Measurements from ENCODE around the gene B3GNT3. TPM values are rescaled to one million over a fixed set of nuclear protein-coding genes. Genes with fewer than 3 reads are reported as not detected.

Gene B3GNT3
- total and polyA plus RNA-seq, 9 of the 15 experiments (the other 6 are each of a cell fraction or from before 2014, with no cell fraction given): 0.06 to 0.11 (median 0.07) TPM; not detected in 6

DNA sequence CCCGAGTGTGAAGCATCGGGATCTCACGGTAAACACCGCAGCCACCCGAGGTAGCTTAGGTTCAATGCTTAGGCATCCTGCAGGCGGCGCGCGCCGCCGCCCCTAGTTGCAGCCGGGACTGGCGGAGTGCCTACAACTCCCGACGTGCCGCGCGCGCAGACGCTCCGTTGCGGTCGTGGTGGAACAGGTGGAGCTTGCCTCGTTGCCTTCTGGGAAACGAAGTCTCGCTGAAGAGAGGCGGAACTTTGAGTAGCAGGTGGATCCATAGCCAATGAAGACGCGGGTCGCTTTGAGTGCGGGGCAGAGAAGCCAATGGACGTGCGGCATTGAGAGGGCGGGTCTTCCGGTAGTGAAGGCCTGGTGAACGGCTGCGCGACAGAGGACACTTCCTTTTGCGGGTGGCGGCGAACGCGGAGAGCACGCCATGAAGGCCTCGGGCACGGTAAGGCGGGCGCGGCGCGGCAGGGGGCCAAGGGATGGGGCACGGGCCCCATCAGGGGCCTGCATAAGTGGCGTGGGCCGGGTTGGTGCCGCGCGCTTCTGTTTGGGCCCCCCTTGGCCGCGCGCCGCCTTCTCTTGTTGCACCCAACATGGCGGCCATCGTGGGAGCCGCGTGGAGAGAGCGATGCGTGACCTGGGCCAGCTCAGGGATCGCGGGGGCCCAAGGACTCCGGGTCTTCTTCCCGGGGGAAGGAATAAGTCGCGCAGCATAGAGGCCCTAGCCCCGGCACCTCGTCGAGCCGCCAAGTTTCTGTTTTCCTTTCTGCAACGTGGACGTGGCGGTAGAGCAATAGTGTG is 64.8 kb downstream of the B3GNT3 start, which contains the start of gene RPL18A (continued):
- TF ChIP-seq, protein P1, sequence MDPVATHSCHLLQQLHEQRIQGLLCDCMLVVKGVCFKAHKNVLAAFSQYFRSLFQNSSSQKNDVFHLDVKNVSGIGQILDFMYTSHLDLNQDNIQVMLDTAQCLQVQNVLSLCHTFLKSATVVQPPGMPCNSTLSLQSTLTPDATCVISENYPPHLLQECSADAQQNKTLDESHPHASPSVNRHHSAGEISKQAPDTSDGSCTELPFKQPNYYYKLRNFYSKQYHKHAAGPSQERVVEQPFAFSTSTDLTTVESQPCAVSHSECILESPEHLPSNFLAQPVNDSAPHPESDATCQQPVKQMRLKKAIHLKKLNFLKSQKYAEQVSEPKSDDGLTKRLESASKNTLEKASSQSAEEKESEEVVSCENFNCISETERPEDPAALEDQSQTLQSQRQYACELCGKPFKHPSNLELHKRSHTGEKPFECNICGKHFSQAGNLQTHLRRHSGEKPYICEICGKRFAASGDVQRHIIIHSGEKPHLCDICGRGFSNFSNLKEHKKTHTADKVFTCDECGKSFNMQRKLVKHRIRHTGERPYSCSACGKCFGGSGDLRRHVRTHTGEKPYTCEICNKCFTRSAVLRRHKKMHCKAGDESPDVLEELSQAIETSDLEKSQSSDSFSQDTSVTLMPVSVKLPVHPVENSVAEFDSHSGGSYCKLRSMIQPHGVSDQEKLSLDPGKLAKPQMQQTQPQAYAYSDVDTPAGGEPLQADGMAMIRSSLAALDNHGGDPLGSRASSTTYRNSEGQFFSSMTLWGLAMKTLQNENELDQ (CRISPR knock-in tag; IDR thresholded peaks at IDR 0.05; ENCODE audit: borderline replicate concordance): no peak
- TF ChIP-seq CHCHD3 (CRISPR knock-in tag; IDR thresholded peaks at IDR 0.05) (0 out of 2 replicates have a peak, but pooled peaks have one; percentile 8), SMARCB1 (IDR thresholded peaks at IDR 0.05; ENCODE audit: insufficient read length, low read depth) (no peak), KHSRP (IDR thresholded peaks at IDR 0.05) (no peak), ZNF347 (CRISPR knock-in tag; IDR thresholded peaks at IDR 0.05; ENCODE audit: low read depth) (no peak), FOXM1 (IDR thresholded peaks at IDR 0.05; ENCODE audit: low read depth) (no peak), FOXM1 (CRISPR knock-in tag; IDR thresholded peaks at IDR 0.05; ENCODE audit: low read depth) (peak; percentile 61; the same call in 1 of the 2 replicates), U2AF2 (optimal IDR thresholded peaks at IDR 0.05; ENCODE audit: low read depth, low read length) (no peak), KDM2B (CRISPR knock-in tag; IDR thresholded peaks at IDR 0.05) (no peak), ZNF384 (IDR thresholded peaks at IDR 0.05; ENCODE audit: low read depth, low read length) (peak; percentile 47; the same call in 1 of the 2 replicates), SRSF9 (IDR thresholded peaks at IDR 0.05; ENCODE audit: borderline replicate concordance, low read depth, low read length) (no peak), FOXP1 (CRISPR knock-in tag; IDR thresholded peaks at IDR 0.05) (peak; percentile 52; the same call in 1 of the 2 replicates), SMAD2 (IDR thresholded peaks at IDR 0.05; ENCODE audit: low read depth, low read length) (no peak), ZNF436 (CRISPR knock-in tag; IDR thresholded peaks at IDR 0.05) (no peak)
- TF ChIP-seq, protein P2, sequence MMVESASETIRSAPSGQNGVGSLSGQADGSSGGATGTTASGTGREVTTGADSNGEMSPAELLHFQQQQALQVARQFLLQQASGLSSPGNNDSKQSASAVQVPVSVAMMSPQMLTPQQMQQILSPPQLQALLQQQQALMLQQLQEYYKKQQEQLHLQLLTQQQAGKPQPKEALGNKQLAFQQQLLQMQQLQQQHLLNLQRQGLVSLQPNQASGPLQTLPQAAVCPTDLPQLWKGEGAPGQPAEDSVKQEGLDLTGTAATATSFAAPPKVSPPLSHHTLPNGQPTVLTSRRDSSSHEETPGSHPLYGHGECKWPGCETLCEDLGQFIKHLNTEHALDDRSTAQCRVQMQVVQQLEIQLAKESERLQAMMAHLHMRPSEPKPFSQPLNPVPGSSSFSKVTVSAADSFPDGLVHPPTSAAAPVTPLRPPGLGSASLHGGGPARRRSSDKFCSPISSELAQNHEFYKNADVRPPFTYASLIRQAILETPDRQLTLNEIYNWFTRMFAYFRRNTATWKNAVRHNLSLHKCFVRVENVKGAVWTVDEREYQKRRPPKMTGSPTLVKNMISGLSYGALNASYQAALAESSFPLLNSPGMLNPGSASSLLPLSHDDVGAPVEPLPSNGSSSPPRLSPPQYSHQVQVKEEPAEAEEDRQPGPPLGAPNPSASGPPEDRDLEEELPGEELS (CRISPR knock-in tag; IDR thresholded peaks at IDR 0.05; ENCODE audit: borderline replicate concordance): peak; percentile 42; the same call in 1 of the 2 replicates
- TF ChIP-seq, protein P3, sequence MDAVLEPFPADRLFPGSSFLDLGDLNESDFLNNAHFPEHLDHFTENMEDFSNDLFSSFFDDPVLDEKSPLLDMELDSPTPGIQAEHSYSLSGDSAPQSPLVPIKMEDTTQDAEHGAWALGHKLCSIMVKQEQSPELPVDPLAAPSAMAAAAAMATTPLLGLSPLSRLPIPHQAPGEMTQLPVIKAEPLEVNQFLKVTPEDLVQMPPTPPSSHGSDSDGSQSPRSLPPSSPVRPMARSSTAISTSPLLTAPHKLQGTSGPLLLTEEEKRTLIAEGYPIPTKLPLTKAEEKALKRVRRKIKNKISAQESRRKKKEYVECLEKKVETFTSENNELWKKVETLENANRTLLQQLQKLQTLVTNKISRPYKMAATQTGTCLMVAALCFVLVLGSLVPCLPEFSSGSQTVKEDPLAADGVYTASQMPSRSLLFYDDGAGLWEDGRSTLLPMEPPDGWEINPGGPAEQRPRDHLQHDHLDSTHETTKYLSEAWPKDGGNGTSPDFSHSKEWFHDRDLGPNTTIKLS (IDR thresholded peaks at IDR 0.05; ENCODE audit: borderline replicate concordance, low read depth): peak; percentile 89
- TF ChIP-seq, protein P4, sequence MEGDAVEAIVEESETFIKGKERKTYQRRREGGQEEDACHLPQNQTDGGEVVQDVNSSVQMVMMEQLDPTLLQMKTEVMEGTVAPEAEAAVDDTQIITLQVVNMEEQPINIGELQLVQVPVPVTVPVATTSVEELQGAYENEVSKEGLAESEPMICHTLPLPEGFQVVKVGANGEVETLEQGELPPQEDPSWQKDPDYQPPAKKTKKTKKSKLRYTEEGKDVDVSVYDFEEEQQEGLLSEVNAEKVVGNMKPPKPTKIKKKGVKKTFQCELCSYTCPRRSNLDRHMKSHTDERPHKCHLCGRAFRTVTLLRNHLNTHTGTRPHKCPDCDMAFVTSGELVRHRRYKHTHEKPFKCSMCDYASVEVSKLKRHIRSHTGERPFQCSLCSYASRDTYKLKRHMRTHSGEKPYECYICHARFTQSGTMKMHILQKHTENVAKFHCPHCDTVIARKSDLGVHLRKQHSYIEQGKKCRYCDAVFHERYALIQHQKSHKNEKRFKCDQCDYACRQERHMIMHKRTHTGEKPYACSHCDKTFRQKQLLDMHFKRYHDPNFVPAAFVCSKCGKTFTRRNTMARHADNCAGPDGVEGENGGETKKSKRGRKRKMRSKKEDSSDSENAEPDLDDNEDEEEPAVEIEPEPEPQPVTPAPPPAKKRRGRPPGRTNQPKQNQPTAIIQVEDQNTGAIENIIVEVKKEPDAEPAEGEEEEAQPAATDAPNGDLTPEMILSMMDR (IDR thresholded peaks at IDR 0.05 in 2 of 3, conservative IDR thresholded peaks at IDR 0.05 in 1 of 3; ENCODE audit: insufficient read depth in 2 of 3, low read depth in 1 of 3, low read length in 3 of 3): peak; percentile 91 to 98 (median 94)
- TF ChIP-seq, protein P5, sequence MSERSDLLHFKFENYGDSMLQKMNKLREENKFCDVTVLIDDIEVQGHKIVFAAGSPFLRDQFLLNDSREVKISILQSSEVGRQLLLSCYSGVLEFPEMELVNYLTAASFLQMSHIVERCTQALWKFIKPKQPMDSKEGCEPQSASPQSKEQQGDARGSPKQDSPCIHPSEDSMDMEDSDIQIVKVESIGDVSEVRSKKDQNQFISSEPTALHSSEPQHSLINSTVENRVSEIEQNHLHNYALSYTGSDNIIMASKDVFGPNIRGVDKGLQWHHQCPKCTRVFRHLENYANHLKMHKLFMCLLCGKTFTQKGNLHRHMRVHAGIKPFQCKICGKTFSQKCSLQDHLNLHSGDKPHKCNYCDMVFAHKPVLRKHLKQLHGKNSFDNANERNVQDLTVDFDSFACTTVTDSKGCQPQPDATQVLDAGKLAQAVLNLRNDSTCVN (CRISPR knock-in tag; IDR thresholded peaks at IDR 0.05): no peak

Data from K562 (cell line).